T-helper 1 cell treated with Interleukin-12 subunit alpha and Interleukin-12 subunit beta and Interleukin-4 antibody, amounts not matched to agents 30 μg/mL and 1 μg/mL, for 36 hours (primary cell): ENCODE measurements around the gene RPSA.
"Not testable (repeated sequence)": the region's sequence is repeated elsewhere in the genome, so short reads cannot be mapped to it uniquely, and the experiment has no call there.

Experiments used
- H3K27ac Mint-ChIP-seq: one replicate; pipeline ENCODE4 v1.8.0; 2021; ENCODE audit warnings: mild to moderate bottlenecking, mixed read lengths
- H3K27me3 Mint-ChIP-seq: one replicate; pipeline ENCODE4 v1.8.0; 2021; ENCODE audit warnings: low read depth, mixed read lengths
- H3K36me3 Mint-ChIP-seq: one replicate; pipeline ENCODE4 v1.8.0; 2021; ENCODE audit warnings: low read depth, mixed read lengths
- H3K4me1 Mint-ChIP-seq: one replicate; pipeline ENCODE4 v1.8.0; 2021; ENCODE audit warnings: low read depth, mixed read lengths
- H3K4me3 Mint-ChIP-seq: one replicate; pipeline ENCODE4 v1.8.0; 2021; ENCODE audit warnings: mild to moderate bottlenecking, moderate library complexity, mixed read lengths
- H3K9me3 Mint-ChIP-seq: one replicate; pipeline ENCODE4 v1.8.0; 2021; ENCODE audit warnings: mixed read lengths

The RPSA gene

GRCh38 chr3:39448506-39449233 is 42.1 kb downstream of the RPSA start:
- Mint-ChIP-seq H3K9me3 (no peaks in the 10 kb centered on the region), H3K4me1 (no peaks in the 10 kb centered on the region)

GRCh38 chr3:39449796-39450195 is 43.3 kb downstream of the RPSA start:
- no peak overlapping the region for H3K4me3 Mint-ChIP-seq

More at GRCh38 chr3:39448506-39449233, 42.1 kb downstream of the RPSA start:
- no peak overlapping the region for H3K4me3 Mint-ChIP-seq
- no peak overlapping the region for H3K27ac Mint-ChIP-seq
- H3K27me3 Mint-ChIP-seq: peaks cover 10% of the 10 kb centered on the region
- H3K36me3 Mint-ChIP-seq: no peaks in the 10 kb centered on the region

DNA sequence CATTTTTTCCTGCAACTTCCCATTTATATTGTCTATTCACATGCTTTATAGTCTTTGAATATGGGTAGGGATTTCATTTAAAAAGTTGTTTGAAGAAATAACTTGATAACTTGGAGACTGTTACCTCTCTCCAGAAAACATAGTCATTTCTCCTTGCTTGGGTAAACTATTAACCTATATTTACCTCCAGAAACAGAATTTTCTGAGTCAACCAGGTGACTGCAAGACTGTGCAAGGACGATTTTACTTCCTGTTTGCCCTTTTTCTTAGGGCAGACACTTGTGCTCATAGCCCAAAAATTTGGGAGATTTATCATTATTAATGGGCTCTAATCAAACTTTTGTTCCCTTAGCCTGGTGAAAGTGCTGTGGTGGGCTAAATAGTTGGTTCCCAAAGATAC is 46.6 kb downstream of the RPSA start:
- peaks cover 16% of the 10 kb centered on the region for H3K27me3 Mint-ChIP-seq
- no peak overlapping the region for H3K4me3 Mint-ChIP-seq
- no peaks in the 10 kb centered on the region for H3K36me3 Mint-ChIP-seq
- H3K9me3 Mint-ChIP-seq: no peaks in the 10 kb centered on the region
- no peaks in the 10 kb centered on the region for H3K4me1 Mint-ChIP-seq
- no peak overlapping the region for H3K27ac Mint-ChIP-seq

More at GRCh38 chr3:39449796-39450195, 43.3 kb downstream of the RPSA start:
- no peaks in the 10 kb centered on the region for H3K4me1 Mint-ChIP-seq
- H3K9me3 Mint-ChIP-seq: no peaks in the 10 kb centered on the region
- peaks cover 16% of the 10 kb centered on the region for H3K27me3 Mint-ChIP-seq
- no peaks in the 10 kb centered on the region for H3K36me3 Mint-ChIP-seq
- H3K27ac Mint-ChIP-seq: no peak overlapping the region

GRCh38 chr3:39453872-39454271 is 47.4 kb downstream of the RPSA start:
- H3K4me1 Mint-ChIP-seq, H3K27ac Mint-ChIP-seq, H3K36me3 Mint-ChIP-seq, H3K4me3 Mint-ChIP-seq, H3K9me3 Mint-ChIP-seq: not testable (repeated sequence)
- peaks cover 16% of the 10 kb centered on the region for H3K27me3 Mint-ChIP-seq

DNA sequence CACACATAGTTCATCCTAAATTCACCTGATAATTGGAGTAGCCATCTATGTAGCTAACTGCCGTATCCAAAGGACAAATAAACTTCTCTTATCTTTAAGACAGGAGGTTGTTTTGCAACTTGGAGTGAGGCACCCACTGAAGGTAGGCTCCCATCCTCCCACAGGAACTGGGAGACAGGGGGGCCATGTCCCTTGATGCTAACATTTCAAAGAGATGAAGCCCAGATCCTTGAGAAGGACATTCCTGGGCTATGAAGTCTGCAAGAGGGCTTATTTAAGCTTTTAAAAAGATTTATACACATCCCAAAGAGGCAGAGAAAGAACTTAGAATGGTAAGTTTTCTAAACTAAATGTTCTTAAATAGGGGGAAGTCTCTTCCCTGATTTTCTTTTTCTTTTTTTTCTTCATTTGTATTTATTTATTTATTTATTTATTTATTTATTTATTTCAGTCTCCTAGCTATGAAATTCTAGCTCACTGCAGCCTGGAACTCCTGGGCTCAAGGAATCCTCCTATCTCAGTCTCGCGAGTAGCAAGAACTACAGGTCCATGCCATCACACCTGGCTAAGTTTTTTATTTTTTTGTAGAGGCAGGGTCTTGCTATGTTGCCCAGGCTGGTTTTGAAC is 48.2 kb downstream of the RPSA start:
- Mint-ChIP-seq H3K27me3 (peaks cover 16% of the 10 kb centered on the region), H3K27ac (no peak overlapping the region), H3K36me3 (no peaks in the 10 kb centered on the region), H3K4me3 (no peak overlapping the region), H3K9me3 (no peaks in the 10 kb centered on the region), H3K4me1 (no peaks in the 10 kb centered on the region)

- no peak overlapping the region for H3K4me3 Mint-ChIP-seq
- H3K9me3 Mint-ChIP-seq: no peaks in the 10 kb centered on the region
- H3K27ac Mint-ChIP-seq: no peak overlapping the region
- H3K36me3 Mint-ChIP-seq: no peaks in the 10 kb centered on the region
- H3K27me3 Mint-ChIP-seq: peaks cover 20% of the 10 kb centered on the region
- no peaks in the 10 kb centered on the region for H3K4me1 Mint-ChIP-seq
These were observed 49.6 kb downstream of the RPSA start for GRCh38 chr3:39456159-39456558.

DNA sequence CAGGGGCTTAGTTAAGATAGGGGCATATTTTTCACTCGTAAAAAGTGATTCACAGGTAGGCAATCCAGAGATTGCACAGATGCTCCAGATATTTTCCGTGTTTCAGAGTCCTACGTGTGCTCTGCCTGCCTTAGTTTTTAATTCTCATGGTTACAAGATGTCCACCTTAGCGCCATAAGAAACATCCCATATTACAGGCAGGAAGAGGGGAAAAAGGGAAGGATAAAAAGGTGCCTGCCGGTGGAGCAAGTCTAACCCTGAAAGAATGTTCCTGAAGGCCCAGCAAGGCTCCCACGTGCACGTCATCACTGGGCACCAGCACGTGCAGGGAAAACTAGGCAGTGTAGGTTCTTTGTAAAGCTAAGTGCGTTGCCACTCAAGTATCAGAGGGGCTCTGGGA is 50.8 kb downstream of the RPSA start:
- Mint-ChIP-seq H3K4me3 (no peak overlapping the region), H3K27ac (no peak overlapping the region), H3K36me3 (no peaks in the 10 kb centered on the region), H3K4me1 (no peaks in the 10 kb centered on the region), H3K9me3 (no peaks in the 10 kb centered on the region), H3K27me3 (peaks cover 19% of the 10 kb centered on the region)

GRCh38 chr3:39458579-39458978 is 52.1 kb downstream of the RPSA start:
- H3K36me3 Mint-ChIP-seq, H3K27ac Mint-ChIP-seq, H3K9me3 Mint-ChIP-seq, H3K4me1 Mint-ChIP-seq, H3K4me3 Mint-ChIP-seq: not testable (repeated sequence)
- H3K27me3 Mint-ChIP-seq: peaks cover 20% of the 10 kb centered on the region

- Mint-ChIP-seq H3K4me3 (no peak overlapping the region), H3K36me3 (no peaks in the 10 kb centered on the region), H3K27me3 (peaks cover 16% of the 10 kb centered on the region), H3K27ac (no peak overlapping the region), H3K4me1 (no peaks in the 10 kb centered on the region), H3K9me3 (no peaks in the 10 kb centered on the region)
These were observed 54.2 kb downstream of the RPSA start for GRCh38 chr3:39460677-39461076.
